ENCODE measurements around the gene CTNNBL1.

DNA sequence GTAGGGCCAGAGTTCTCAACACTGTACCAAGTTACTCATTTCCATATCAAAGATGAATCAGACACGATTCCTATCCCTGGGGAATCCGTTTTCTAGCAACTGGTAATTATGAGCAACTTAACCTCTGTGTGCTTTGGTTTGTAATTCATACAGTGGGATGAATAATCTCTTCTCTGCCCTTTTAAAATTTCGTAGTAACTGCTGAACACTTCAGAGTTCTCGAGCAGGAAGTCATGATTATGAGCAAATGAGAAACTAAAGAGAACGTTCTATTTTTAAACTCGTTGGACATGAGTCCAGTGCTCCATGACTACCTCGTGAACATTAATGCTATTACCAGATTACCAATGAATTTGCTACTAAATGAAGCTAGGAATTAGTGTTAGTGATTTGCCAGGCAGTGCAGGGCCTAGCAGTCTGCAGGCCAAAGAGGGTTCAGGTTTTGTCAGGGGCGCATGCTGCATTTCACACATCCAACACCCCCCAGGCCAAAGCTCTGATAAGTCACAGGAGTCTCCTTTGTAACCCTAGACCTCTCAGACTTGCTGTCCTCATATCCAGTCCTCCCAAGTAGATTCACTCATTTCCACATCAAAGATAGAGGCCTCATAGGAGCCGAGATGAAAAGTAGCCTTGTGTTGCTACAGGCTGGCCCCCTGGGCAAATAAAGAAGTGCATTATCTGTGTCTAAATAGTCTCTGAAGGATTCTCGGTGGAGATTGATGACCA, 163.3 kb downstream of the CTNNBL1 start:
- TF ChIP-seq, protein P1, sequence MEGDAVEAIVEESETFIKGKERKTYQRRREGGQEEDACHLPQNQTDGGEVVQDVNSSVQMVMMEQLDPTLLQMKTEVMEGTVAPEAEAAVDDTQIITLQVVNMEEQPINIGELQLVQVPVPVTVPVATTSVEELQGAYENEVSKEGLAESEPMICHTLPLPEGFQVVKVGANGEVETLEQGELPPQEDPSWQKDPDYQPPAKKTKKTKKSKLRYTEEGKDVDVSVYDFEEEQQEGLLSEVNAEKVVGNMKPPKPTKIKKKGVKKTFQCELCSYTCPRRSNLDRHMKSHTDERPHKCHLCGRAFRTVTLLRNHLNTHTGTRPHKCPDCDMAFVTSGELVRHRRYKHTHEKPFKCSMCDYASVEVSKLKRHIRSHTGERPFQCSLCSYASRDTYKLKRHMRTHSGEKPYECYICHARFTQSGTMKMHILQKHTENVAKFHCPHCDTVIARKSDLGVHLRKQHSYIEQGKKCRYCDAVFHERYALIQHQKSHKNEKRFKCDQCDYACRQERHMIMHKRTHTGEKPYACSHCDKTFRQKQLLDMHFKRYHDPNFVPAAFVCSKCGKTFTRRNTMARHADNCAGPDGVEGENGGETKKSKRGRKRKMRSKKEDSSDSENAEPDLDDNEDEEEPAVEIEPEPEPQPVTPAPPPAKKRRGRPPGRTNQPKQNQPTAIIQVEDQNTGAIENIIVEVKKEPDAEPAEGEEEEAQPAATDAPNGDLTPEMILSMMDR (conservative IDR thresholded peaks at IDR 0.05 in 1 of 2, IDR thresholded peaks at IDR 0.05 in 1 of 2; ENCODE audit: low read depth in 1 of 2, low read length in 2 of 2): no peak
- no peak for TF ChIP-seq EZH2 (IDR thresholded peaks at IDR 0.05; ENCODE audit: low read length, missing control alignments)
